SJCRH30 (cell line): Measurements from ENCODE around the gene MAD2L1. TPM values are rescaled to one million over a fixed set of nuclear protein-coding genes. Genes with fewer than 3 reads are reported as not detected.
A peak's percentile ranks its signal among the peaks of the same experiment; 100 is the strongest.
"Not testable (repeated sequence)": the region's sequence is repeated elsewhere in the genome, so short reads cannot be mapped to it uniquely, and the experiment has no call there.

Experiments used
- DNase-seq, 2 experiments: peaks; one replicate each; pipeline ENCODE4 v3.0.0-alpha.2; 2015 to 2020
- H3K27ac ChIP-seq: fragments of 250-450 bp; sonication (Bioruptor Pico); 2 replicates; pipeline ENCODE4 v1.5.1; 2020; ENCODE audit warnings: mild to moderate bottlenecking, moderate library complexity
- H3K27me3 ChIP-seq: fragments of 250-450 bp; sonication (Bioruptor Pico); 2 replicates; pipeline ENCODE4 v1.5.1; 2020; ENCODE audit warnings: mild to moderate bottlenecking, moderate library complexity
- H3K36me3 ChIP-seq: fragments of 250-450 bp; sonication (Bioruptor Pico); 2 replicates; pipeline ENCODE4 v1.5.1; 2020; ENCODE audit warnings: mild to moderate bottlenecking, moderate library complexity
- H3K4me1 ChIP-seq: fragments of 250-450 bp; sonication (Bioruptor Pico); 2 replicates; pipeline ENCODE4 v1.5.1; 2020; ENCODE audit warnings: mild to moderate bottlenecking, moderate library complexity
- H3K4me3 ChIP-seq: fragments of 250-450 bp; sonication (Bioruptor Pico); 2 replicates; pipeline ENCODE4 v1.5.1; 2020; ENCODE audit warnings: mild to moderate bottlenecking, moderate library complexity
- H3K9me3 ChIP-seq: fragments of 250-450 bp; sonication (Bioruptor Pico); replicated peaks from 2 replicates; pipeline ENCODE4 v1.5.1; 2020; ENCODE audit warnings: mild to moderate bottlenecking, moderate library complexity
- total RNA-seq: library from RNA; depleted of rRNA; stranded (reverse); fragments of >200 nt; shearing (Covaris generic); gene quantifications from 2 replicates; pipeline ENCODE4 v1.2.3, GENCODE V29; 2014; rRNA removed

MAD2L1 gene
- 213 and 223 TPM in 2 replicates for total RNA-seq

GRCh38 chr4:120066517-120067340 is at the start of gene MAD2L1:
TSS of gene MAD2L1 (minus strand) at chr4:120066848. CDS start at chr4:120066734, 114 bp downstream.
- peak within 1 kb of the TSS; percentile 88 for H3K27ac ChIP-seq
- H3K36me3 ChIP-seq, result peaks cover 37% of the 10 kb centered on the region
- H3K4me3 ChIP-seq, result peak within 1 kb of the TSS; percentile 72
- no peaks in the 10 kb centered on the region for H3K9me3 ChIP-seq
- H3K4me1 ChIP-seq, result peaks cover 13% of the 10 kb centered on the region; the same call in 1 of the 2 replicates
- no peaks in the 10 kb centered on the region for H3K27me3 ChIP-seq
- DNase-seq, result peak; percentile 99

- Histone ChIP-seq H3K36me3 (no peaks in the 10 kb centered on the region), H3K27ac (no peak overlapping the region), H3K9me3 (no peaks in the 10 kb centered on the region; the same call in 1 of the 2 replicates), H3K4me1 (no peaks in the 10 kb centered on the region), H3K27me3 (no peaks in the 10 kb centered on the region), H3K4me3 (no peak overlapping the region)
- no peak for DNase-seq
Observed at GRCh38 chr4:120111745-120112144, 45.1 kb upstream of the MAD2L1 start.

GRCh38 chr4:120109406-120109805 is 42.8 kb upstream of the MAD2L1 start:
- no peaks in the 10 kb centered on the region for H3K4me1 ChIP-seq
- DNase-seq, result no peak
- H3K9me3 ChIP-seq, result no peaks in the 10 kb centered on the region; the same call in 1 of the 2 replicates
- H3K27ac ChIP-seq, result no peak overlapping the region
- no peaks in the 10 kb centered on the region for H3K27me3 ChIP-seq
- no peaks in the 10 kb centered on the region for H3K36me3 ChIP-seq
- H3K4me3 ChIP-seq, result no peak overlapping the region

DNA sequence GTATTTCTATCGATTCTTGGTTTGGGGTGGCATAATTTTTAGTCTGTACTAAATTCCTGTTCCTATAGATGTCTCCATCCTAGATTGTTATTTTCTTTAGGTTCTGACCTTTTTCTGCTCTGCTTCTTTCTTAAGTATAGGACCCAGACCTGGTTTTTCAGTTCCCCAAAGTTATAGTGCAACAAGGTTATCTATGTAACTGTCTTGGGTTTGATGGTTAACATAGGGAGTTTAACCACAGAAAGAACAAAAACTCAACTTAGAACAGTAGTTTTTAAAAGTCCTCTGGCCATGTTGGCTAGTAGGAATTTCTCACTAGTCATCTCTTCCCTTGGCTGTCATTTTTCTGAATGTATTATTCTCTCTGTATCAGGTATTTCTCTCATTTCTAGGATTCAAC is 38.8 kb upstream of the MAD2L1 start:
- Histone ChIP-seq H3K4me3 (no peak overlapping the region), H3K9me3 (no peaks in the 10 kb centered on the region; the same call in 1 of the 2 replicates), H3K4me1 (no peaks in the 10 kb centered on the region), H3K36me3 (no peaks in the 10 kb centered on the region), H3K27me3 (no peaks in the 10 kb centered on the region), H3K27ac (no peak overlapping the region)
- DNase-seq, result no peak

GRCh38 chr4:120096508-120097297 is 30.1 kb upstream of the MAD2L1 start:
- H3K27ac ChIP-seq, result peak overlapping the region; percentile 21; the same call in 1 of the 2 replicates
- H3K36me3 ChIP-seq, result no peaks in the 10 kb centered on the region
- H3K27me3 ChIP-seq, result no peaks in the 10 kb centered on the region
- H3K4me1 ChIP-seq, result peaks cover 12% of the 10 kb centered on the region
- no peak for DNase-seq
- H3K9me3 ChIP-seq, result no peaks in the 10 kb centered on the region
- H3K4me3 ChIP-seq, result no peak overlapping the region

- Histone ChIP-seq H3K4me3 (no peak overlapping the region), H3K36me3 (no peaks in the 10 kb centered on the region), H3K9me3 (peaks cover 6% of the 10 kb centered on the region; the same call in 1 of the 2 replicates), H3K27me3 (no peaks in the 10 kb centered on the region), H3K27ac (no peak overlapping the region), H3K4me1 (peaks cover 39% of the 10 kb centered on the region)
- no peak for DNase-seq
Observed at GRCh38 chr4:120088507-120088906, 21.9 kb upstream of the MAD2L1 start.

GRCh38 chr4:120088066-120088465 is 21.4 kb upstream of the MAD2L1 start:
- H3K4me3 ChIP-seq, H3K27ac ChIP-seq, H3K36me3 ChIP-seq, H3K9me3 ChIP-seq, H3K27me3 ChIP-seq, DNase-seq: not testable (repeated sequence)
- H3K4me1 ChIP-seq, result peaks cover 44% of the 10 kb centered on the region

GRCh38 chr4:120085705-120086104 is 19.1 kb upstream of the MAD2L1 start:
- Histone ChIP-seq H3K9me3 (peaks cover 6% of the 10 kb centered on the region; the same call in 1 of the 2 replicates), H3K27ac (peak overlapping the region; percentile 93), H3K36me3 (no peaks in the 10 kb centered on the region), H3K27me3 (no peaks in the 10 kb centered on the region), H3K4me1 (peaks cover 66% of the 10 kb centered on the region), H3K4me3 (no peak overlapping the region)
- DNase-seq, result peak in 1 of 2 experiments; percentile 74

DNA sequence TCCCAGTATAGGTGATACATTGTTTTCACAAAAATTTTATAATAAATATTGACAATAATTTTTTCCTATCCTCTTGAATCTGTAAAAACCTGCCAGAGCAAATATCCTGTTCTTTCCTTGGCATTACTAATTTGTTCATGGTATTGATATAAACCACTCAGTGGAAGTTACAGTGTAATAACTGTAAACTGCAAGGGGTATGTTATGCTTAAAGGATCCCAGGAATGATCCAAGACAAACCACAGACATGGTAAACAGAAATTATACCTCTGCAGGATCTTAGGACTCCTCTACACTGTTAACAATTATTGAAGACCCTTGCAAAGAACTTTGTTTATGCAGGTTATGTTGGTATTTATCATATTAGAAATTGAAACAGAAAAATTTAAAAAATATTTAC is 17.7 kb upstream of the MAD2L1 start:
- H3K27me3 ChIP-seq, result no peaks in the 10 kb centered on the region
- H3K36me3 ChIP-seq, result no peaks in the 10 kb centered on the region
- peak in 1 of 2 experiments; percentile 78 for DNase-seq
- H3K9me3 ChIP-seq, result peaks cover 6% of the 10 kb centered on the region; the same call in 1 of the 2 replicates
- no peak overlapping the region for H3K4me3 ChIP-seq
- H3K27ac ChIP-seq, result peak overlapping the region; percentile 93
- H3K4me1 ChIP-seq, result peaks cover 71% of the 10 kb centered on the region

GRCh38 chr4:120083152-120083551 is 16.5 kb upstream of the MAD2L1 start:
- Histone ChIP-seq H3K9me3 (peaks cover 3% of the 10 kb centered on the region; the same call in 1 of the 2 replicates), H3K36me3 (no peaks in the 10 kb centered on the region), H3K27me3 (no peaks in the 10 kb centered on the region)

GRCh38 chr4:120082251-120082650 is 15.6 kb upstream of the MAD2L1 start:
- peaks cover 68% of the 10 kb centered on the region for H3K4me1 ChIP-seq
- no peaks in the 10 kb centered on the region for H3K36me3 ChIP-seq
- DNase-seq, result peak; percentile 34 to 88
- H3K9me3 ChIP-seq, result no peaks in the 10 kb centered on the region
- H3K27me3 ChIP-seq, result no peaks in the 10 kb centered on the region
- peak overlapping the region; percentile 93 for H3K27ac ChIP-seq
- no peak overlapping the region for H3K4me3 ChIP-seq

More at GRCh38 chr4:120083152-120083551, 16.5 kb upstream of the MAD2L1 start:
- Histone ChIP-seq H3K4me1 (peaks cover 71% of the 10 kb centered on the region), H3K4me3 (no peak overlapping the region), H3K27ac (peak overlapping the region; percentile 93)
- DNase-seq, result no peak

DNA sequence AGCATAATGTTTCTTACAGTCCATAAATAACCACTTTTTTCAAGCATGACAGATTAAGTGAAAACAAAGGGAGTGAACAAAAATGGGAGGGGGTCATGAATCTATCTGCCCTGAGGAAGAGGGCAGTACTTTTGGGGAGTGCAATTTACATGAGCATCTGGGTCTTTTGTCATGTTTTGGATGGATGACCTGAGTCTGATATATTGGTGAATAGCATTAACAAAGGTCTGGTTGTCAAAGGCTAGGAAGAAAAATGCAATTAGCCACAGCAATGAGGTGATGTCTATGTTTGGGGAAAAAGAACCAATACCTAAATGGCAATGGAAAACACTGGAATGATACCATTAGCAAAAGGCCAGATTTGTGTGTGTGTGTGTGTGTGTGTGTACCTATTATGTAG is 15.1 kb upstream of the MAD2L1 start:
- H3K4me1 ChIP-seq, result peaks cover 64% of the 10 kb centered on the region

GRCh38 chr4:120080533-120080932 is 13.9 kb upstream of the MAD2L1 start:
- Histone ChIP-seq H3K27me3 (no peaks in the 10 kb centered on the region), H3K27ac (peak overlapping the region; percentile 93; the same call in 1 of the 2 replicates), H3K9me3 (no peaks in the 10 kb centered on the region), H3K4me3 (no peak overlapping the region), H3K4me1 (peaks cover 52% of the 10 kb centered on the region), H3K36me3 (no peaks in the 10 kb centered on the region)
- no peak for DNase-seq

More for the DNA sequence above, 15.1 kb upstream of the MAD2L1 start:
- peak overlapping the region; percentile 93 for H3K27ac ChIP-seq
- H3K9me3 ChIP-seq, result no peaks in the 10 kb centered on the region
- no peak overlapping the region for H3K4me3 ChIP-seq
- H3K27me3 ChIP-seq, result no peaks in the 10 kb centered on the region
- H3K36me3 ChIP-seq, result no peaks in the 10 kb centered on the region
- peak; percentile 49 to 85 for DNase-seq

- Histone ChIP-seq H3K9me3 (no peaks in the 10 kb centered on the region), H3K36me3 (no peaks in the 10 kb centered on the region), H3K4me1 (peaks cover 46% of the 10 kb centered on the region), H3K27ac (no peak overlapping the region; the same call in 1 of the 2 replicates), H3K4me3 (no peak overlapping the region), H3K27me3 (no peaks in the 10 kb centered on the region)
- no peak for DNase-seq
Observed at GRCh38 chr4:120079839-120080520, 13.3 kb upstream of the MAD2L1 start.
